8988T (cell line): ENCODE data around the gene MKNK1.

ENCODE experiments used
- DNase-seq: peaks from one replicate; pipeline ENCODE4 v3.0.0; 2011

Gene MKNK1

DNA sequence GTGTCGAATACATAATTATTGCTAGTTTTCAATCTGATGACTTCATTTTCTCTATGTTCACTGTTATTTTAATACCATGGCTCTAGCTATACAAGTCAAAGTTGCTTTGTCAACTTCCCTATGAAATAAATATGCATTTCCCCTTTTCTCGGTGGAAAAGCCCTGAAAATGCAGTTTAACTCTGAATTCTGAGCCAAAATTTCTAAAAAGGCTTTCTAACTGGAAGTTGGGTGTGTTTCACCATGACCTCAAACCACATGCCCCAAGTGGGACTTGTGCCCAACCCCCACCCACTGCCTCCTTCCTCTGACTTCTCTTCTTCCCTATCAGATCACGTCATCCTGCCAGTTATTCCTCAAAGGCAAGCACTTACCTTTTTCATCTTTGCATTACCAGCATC, 8.9 kb downstream of the MKNK1 start:
- DNase-seq, result no peak

DNA sequence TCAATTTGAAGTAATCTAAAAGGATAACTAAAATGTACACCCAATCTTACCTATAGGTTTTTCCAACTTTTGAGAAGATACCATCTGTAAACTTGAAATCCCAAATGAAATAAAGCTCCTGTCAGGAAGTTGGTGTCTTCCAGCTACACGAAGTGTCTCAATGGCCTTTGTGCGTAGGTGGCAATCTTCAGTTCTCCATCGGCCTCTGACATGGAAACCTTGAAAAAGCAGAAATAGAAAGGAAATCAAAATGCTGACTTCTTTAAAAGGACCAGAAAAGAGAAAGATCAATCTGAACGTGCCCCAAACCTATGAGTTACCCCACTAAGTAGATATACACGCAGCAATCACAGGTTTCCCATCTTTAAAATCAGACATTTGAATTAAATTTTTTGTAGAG, 10.0 kb downstream of the MKNK1 start:
- DNase-seq, result no peak

GRCh38 chr1:46592823-46593222, 11.2 kb downstream of the MKNK1 start:
- no peak for DNase-seq

- DNase-seq, result no peak
Observed at GRCh38 chr1:46589529-46589928, 14.5 kb downstream of the MKNK1 start.

- DNase-seq, result no peak
Observed at GRCh38 chr1:46587069-46587468, 17.0 kb downstream of the MKNK1 start.

DNA sequence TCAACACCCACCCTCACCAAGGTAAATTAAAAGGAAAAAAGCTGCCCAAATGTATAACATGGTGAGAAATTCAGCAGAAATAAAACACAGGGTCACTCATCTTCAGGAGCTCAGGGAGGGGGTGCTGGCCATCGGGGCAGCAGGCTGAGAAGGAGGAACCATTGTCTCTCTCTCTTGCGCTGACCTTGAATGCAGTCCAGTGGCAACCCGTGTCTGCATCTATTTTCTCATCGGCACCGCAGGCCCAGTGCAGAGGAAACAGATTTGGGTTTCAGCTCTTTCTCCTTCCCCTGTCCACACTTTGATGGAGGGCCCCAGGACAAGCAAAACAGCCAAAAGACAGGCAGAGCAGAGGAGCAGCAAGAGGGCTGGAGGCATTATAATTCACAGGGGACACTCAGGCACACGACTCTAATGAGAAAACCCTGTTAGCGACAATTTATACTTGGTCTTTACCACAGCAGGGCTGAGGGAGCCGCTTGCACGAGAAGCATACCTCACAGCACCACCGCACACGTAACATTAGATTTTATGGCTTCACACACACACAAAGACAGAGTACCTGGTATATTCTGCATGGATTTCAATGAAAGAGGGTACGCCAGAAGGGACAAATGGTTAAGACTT, 18.6 kb downstream of the MKNK1 start:
- no peak for DNase-seq

- no peak for DNase-seq
Observed at GRCh38 chr1:46583494-46583893, 20.6 kb downstream of the MKNK1 start.

- DNase-seq, result no peak
Observed at GRCh38 chr1:46582972-46583371, 21.1 kb downstream of the MKNK1 start.

DNA sequence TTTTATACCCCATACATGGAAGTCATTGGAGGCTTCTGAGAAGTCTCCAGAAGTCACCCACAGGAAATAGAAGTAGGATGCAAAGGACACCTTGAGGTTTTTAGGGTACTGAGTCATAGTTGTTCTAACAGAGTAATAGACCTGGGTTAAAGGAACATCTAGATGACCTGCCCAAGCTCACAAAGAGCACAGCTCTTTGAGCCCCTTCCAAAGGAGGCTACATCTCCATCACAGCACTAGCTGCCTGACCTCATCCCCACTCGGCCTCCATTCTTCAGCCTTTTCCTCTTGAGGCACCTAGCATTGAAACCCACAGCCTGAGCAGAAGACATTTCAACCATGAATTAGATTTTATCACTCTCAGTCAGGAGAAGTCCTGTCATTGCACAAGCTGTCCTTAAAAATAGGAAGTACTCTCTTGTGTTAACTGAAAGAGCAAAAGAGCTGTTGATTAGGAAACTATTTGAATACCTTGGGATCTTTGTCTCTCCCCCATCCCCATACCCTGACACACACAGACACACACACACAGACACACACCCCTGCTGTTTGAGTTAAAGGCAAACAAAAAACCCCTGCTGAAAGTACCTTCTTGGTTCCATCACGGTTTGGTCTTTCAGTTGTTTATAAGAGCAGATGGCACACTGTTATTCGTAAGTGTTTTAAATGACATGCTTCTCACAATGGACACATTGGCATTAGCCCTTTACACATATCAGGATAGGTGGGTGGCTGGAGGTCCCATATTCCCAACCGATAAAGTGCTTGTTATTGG, 22.2 kb downstream of the MKNK1 start:
- DNase-seq, result no peak

GRCh38 chr1:46580140-46580903, 23.7 kb downstream of the MKNK1 start:
- DNase-seq, result no peak

DNA sequence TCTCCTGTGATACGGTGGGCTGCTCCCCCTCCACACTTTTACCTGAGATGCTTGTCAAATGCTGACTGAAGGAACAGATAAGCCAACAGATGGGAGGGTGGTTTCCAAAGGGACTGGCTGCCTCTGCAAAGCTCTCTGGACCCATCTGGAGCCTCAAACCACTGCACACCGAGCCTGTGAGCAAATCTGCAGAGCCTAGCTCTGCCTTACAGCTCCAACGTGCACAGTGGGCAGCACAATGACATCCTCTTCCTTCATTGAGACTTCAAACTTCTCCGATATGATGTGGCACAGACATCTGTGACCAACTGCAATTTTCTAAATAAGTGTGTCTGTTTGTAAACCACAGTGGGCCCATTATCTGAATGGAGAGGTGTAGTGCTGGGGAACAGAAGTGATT, 26.4 kb downstream of the MKNK1 start:
- no peak for DNase-seq

DNA sequence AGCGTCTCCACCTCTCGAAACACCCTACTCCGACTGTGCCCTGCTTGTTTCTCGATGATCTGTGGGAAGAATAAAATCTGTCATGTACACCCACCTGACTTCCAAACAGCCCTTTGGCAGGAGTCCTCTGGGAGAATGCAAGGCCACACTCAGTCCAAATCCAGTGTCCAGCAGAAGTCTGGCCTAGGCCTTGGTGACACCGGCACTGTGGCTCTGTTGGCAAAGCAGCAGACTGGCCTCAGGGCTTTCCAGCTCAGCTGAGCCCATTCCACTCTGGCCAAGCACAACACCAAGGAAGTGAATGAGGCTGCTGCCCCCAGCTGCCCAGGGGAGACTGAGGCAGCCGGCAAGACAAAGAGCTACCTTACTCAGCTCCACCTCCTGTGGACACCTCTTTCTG, 27.5 kb downstream of the MKNK1 start:
- DNase-seq, result no peak

- DNase-seq, result no peak
Observed at GRCh38 chr1:46575778-46576177, 28.3 kb downstream of the MKNK1 start.

- no peak for DNase-seq
Observed at GRCh38 chr1:46575300-46575699, 28.8 kb downstream of the MKNK1 start.

DNA sequence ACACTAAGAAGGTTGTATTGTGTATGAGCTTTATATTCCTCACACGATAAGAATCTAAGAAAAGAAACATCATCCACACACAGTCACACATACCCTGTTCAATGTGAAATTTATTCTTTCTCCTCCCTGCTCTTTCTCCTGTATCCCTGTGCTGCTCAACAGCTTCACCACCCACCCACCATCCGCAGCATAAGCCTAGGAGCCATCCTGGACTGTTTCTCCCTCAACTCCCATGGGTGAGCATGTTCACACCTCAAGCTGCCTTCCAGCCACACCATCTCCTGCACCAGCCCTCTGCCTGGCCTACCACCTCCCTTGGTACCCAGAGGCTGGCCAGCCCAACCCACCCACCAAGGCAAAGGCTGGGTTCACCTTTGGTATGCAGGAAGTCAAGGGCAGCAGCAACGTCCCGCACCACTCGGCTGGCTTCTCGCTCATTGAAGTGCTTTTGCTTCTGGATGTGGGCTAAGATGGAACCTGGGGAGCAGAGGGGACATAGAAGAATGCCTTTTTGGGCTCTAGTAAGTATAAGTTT, 32.3 kb downstream of the MKNK1 start:
- DNase-seq, result no peak

DNA sequence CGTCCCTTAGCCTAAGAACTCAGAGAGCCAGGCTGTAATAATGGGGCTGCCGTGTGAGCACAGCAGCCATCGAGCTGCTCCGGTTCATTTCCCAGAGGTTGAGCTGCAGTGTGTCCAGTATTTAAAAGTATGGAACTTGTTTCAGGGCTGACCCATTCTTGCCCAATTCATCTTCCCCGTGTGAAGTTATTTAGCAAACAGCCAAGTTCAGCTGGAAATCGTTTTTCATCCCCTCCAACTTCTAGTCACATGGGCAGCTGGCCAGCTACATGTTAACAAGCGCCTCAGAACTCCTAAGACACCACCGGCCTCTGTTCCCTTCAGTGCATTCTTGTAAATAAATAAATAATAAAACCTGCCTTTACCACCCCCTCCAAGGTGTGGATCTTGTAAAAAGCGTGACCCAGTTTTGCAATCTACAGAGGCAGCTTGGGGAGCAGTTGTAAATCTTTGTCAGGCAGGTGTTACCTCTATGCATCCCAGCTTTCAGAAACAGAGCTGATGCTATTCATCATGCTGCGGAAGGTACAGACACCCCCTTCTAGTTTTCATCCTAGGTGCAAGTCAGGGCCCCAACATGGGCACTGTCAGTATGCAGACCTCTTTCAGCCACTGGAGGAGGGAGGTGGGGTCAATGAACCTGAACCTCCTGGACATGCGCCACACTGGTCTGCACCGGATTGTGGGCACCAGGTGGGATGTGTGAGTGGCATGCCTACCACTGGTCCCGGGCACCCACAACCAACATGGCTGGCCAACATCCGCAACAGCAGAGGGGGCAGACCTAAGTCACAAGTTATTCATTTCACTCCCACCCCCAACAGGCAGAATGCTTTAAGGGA, 34.0 kb downstream of the MKNK1 start:
- DNase-seq, result no peak

DNA sequence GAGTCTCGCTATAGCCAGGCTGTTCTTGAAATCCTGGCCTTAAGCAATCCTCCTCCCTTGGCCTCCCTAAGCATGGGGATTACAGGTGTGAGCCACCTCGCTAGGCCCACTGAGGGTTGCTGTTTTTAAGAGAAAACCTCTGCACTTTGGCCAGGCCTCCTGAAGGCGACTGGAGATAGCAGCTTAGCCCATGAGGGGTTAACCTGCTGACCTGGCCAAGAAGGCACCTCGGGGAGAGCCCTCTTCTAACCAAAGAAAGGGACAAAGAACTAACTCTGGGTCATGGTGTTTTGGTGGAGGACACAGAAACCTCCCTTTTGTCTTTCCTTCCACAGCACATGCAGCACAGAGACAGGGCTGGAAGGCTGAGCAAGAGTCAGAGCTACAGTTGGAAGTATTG, 35.0 kb downstream of the MKNK1 start:
- DNase-seq, result no peak

DNA sequence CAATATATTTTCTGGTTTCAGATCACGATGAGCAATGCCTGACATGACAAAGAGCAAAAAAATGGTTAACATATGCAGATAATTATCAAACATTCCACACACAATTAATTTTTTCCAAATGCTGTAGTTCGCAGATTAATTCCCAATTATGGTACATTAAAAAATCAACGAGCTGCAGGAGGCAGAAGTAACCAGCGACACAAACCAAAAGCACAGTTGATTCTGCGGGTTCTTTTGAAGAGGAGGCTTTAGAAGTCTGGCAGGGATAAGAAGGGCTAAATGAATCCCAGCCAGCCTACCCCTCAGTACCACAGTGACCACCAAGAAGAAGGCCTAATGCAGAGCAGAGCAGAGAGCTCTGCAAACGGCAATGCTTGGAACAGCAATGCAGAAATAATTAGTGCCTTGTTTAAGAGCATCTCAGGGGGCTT, 35.6 kb downstream of the MKNK1 start:
- DNase-seq, result no peak

GRCh38 chr1:46563341-46563740, 40.7 kb downstream of the MKNK1 start:
- no peak for DNase-seq

GRCh38 chr1:46562498-46562897, 41.6 kb downstream of the MKNK1 start:
- no peak for DNase-seq

- no peak for DNase-seq
Observed at GRCh38 chr1:46558966-46559365, 45.1 kb downstream of the MKNK1 start.

DNA sequence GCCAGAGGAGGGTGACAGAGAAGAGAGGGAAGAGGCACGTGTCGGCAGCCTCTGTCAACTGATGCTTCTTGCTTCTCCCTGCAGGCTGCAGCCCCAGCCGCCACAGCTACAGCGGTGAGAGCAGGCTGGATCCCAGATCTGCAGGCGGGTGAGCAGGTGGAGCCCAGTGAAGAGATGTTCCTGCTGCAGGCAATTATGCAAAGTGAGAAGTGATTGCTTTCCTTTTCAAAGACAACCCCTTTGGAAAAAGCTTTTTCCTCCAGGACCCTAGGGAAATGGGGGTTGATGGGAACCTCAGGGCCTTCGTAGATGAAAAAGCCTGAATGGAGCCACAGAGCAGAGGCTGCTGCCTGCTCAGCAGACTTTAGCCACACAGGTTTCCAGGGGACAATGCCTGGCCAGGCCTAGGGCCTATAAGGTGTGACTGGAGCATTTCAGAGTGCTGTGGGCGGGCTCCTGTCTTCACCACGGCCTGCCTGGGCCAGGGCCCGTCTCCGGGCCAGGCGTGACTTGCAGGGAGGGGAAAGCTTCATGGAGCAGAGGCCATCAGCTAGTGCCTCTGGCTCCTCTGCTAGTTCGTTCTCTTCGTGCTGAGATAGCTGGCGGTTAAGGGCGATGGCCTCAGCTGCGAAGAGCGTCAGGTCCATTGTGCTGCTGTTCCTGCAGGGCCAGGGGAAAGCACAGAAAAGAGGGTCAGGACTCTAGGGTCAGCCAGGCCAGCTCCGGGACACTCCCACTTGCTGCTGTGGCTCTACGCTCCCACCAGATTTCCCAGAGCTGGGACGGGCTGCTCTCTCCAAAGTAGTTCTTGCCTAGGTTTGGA, 45.7 kb downstream of the MKNK1 start:
- DNase-seq, result no peak
